GM18498 (cell line): ENCODE results near the gene AREL1.
"Not testable (repeated sequence)": the region's sequence is repeated elsewhere in the genome, so short reads cannot be mapped to it uniquely, and the experiment has no call there.

Experiments
- ATAC-seq: cut with Tn5 transposase; IDR thresholded peaks from one replicate; pipeline ENCODE4 v1.9.1; 2021; ENCODE audit warnings: mild to moderate bottlenecking, moderate library complexity; ENCODE audit not compliant: unreplicated experiment

AREL1 gene

DNA sequence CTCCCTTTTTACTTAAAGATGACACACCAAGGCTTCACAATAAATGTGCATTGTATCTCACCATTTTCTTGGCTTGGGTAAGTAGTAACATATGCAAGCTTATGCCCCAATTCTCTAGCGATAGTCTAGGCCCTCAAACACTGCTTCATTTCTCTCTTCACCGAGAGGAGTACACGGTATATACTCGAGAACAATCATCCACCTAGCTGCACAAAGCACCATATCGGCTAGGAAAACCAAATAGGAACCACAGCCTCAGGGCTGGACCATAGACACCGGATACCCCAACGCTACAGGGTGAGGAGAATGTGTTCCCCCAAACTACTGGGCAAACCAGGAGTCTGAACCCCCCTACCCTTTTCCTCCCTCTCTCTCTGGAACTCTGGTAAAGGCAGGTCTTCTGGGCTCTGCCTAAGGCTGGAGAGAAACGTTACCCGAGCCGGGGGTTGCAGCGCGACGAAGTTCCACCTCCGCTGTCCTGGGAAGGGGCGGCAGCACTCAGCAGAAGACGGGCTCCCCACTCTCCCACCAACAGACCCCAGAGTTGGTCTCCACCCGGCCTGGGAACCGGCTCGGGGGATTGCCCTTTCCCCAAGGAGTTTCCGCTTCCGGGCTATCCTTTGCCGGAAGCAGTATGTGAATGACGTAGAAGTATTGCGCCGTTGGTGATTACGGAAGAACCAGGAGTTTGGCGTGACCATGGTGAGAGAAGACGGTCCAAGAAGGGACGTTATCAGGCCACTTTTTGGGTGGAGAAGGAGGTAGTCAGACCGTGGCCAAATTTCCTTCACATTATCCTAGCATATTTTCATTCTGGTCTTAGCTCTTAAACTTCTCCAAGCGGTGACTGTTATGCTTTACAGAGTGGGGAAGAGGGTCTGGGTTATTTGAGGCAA, at the start of gene AREL1, which contains the start of gene FCF1:
TSS of gene AREL1 (minus strand) at position 582 of the 896 bp plus-strand sequence. CDS start 27,465 bp downstream, outside the sequence.
TSS of gene FCF1 (plus strand) at position 646 of the 896 bp plus-strand sequence. CDS start at position 700, 54 bp downstream.
- ATAC-seq: peak; percentile 96

GRCh38 chr14:74758505-74758904, 45.6 kb upstream of the AREL1 start:
- not testable (repeated sequence) for ATAC-seq

DNA sequence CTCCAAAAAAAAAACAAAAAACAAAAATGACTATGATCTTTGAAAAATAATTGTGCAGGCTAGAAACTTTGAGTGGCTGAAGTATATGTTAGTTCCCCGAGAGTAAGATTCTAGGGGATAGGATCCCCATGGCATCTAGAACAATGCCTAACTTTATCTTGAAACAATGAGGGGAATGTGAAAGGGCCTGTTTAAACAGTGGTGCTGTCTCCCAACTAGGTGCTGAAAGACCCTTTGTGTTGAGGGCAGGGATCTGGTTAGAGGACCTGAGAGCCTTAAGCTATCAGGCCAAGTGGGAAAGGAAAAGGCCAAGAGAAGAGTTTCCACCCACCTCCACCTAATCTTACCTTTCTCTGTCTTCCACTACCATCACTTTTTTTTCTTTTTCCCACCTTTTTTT, 43.4 kb upstream of the AREL1 start:
- ATAC-seq: no peak

GRCh38 chr14:74754899-74755298, 42.0 kb upstream of the AREL1 start:
- ATAC-seq: no peak

- no peak for ATAC-seq
These were observed 41.3 kb upstream of the AREL1 start for GRCh38 chr14:74754157-74754556.

DNA sequence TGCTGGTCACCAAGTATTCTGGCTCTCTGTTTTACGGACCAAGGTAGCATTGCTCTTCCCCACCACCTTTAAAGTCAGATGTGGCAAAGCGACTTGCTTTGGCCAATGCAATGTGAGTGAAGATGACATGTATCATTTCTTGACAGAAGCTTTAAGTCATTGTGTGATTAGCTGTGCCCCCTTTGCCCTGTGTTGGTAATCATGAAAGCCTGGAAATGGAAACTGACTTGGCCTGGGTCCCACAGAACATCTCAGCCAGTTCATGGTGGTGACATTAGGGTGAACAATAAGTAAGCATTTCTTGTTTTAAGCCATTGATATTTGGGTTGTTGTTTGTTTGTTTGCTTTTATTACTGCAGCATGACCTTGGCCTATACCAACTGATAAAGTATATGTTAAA, 34.4 kb upstream of the AREL1 start:
- ATAC-seq: no peak

- no peak for ATAC-seq
These were observed 26.6 kb upstream of the AREL1 start for GRCh38 chr14:74739293-74740030.

DNA sequence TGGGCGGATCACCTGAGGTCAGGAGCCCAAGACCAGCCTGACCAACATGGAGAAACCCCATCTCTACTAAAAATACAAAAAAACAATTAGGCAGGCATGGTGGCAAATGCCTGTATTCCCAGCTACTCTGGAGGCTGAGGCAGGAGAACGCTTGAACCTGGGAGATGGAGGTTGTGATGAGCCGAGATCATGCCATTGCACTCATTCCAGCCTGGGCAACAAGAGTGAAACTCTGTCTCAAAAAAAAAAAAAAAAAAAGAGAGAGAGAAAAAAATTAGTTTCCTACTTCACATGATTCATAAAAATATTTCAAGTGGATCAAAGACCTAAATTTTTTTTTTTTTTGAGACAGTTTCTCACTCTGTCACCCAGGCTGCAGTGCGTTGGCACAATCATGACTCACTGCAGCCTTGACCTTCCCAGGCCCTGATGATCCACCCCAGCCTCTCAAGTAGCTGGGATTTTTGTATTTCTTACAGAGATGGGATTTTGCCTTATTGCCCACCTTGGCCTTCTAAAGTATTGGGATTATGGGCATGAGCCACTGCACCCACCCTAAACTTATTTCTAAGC, 25.0 kb upstream of the AREL1 start:
- ATAC-seq: no peak

- no peak for ATAC-seq
These were observed 22.2 kb upstream of the AREL1 start for GRCh38 chr14:74735125-74735524.

- ATAC-seq: no peak
These were observed 20.3 kb upstream of the AREL1 start for GRCh38 chr14:74733221-74733620.

GRCh38 chr14:74732387-74732786, 19.5 kb upstream of the AREL1 start:
- no peak for ATAC-seq

- ATAC-seq: no peak
These were observed 10.3 kb upstream of the AREL1 start for GRCh38 chr14:74723134-74723533.

DNA sequence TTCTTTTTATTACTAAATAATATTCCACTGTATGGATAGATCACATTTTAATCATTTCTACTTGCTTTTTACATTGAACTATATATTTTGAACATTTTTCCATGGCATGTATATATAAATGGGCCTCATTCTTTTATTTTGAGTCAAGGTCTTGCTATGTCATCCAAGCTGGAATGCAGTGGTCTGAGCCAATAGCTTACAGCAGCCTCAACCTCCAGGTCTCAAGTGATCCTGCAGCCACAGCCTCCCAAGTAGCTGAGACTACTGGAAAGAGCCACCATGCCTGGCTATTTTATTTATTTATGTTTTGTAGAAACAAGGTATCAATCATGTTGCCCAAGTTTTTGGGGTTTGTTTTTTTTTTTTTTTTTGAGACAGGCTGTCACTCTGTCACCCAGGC, 7.6 kb upstream of the AREL1 start:
- ATAC-seq: no peak

DNA sequence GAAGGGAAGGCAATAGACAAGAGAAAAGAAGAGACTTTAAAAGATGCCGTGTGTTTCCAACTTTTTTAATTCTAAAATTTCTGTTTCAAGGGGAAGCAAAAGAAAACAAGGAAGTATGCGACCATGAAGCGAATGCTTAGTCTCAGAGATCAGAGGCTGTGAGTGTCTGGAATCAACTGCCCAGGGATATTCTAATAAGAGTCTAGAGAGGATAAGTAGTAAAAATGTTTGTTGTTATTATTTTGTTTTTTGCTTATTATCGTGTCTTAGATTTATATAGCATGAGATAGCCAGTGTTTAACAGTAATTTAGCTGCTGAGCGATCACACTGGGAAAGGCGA, 485 bp upstream of the AREL1 start:
- ATAC-seq: no peak

DNA sequence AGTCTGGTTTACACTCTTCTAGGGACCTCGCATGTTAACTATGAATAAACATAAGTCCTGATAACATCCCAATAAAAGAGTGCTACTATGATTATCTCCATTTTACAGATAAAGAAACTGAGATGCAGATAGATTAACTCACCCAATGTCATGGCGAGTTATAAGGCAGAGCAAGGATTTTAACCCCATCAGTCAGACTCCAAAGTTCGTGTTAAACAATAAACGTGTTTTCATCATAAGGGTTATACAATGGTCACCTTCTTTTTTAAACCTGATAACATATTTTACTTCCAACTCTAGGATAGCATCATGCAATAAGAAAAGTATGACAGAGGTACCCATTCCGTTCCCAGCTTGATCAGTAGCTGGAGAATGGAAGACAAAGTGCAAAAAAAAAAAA, 1.2 kb downstream of the AREL1 start:
- ATAC-seq: no peak

DNA sequence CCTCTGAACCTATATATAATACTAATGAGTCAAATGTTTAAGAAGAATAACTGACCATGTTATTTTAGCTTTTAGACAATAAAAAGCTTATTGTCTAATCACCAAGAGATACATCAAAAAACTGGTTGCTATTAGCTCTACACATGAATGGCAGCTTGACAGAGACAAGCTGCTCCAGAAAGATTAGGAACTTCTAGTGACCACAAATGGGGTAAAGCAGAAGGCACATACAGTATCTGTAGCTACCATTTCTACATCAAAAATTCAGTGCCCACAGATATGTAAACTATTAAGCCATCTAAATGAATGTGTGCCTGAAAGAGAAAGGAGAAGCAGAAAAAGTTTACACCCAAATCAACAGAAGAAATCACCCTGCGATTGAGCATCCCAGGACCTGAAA, 2.4 kb downstream of the AREL1 start:
- no peak for ATAC-seq

- ATAC-seq: no peak
These were observed 7.0 kb downstream of the AREL1 start for GRCh38 chr14:74705613-74706500.

DNA sequence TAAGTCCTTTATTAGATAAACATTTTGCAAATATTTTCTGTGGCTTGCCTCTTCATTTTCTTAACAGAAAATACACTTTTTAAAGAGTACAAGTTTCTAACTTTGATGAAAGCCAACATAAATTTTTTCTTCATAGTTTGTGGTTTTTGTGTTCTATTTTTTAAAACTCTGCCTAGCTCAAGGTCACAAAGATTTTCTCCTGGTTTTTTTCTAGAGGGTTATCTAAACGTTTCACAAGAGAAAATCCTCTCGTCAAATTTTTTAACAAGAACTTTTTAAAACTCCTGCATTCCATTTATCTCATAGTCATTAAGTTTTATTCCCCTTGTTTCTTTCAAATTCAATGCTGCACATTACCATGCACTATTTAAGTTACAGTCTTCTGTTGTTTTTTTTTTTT, 8.2 kb downstream of the AREL1 start:
- no peak for ATAC-seq

GRCh38 chr14:74703043-74703442, 9.8 kb downstream of the AREL1 start:
- no peak for ATAC-seq

DNA sequence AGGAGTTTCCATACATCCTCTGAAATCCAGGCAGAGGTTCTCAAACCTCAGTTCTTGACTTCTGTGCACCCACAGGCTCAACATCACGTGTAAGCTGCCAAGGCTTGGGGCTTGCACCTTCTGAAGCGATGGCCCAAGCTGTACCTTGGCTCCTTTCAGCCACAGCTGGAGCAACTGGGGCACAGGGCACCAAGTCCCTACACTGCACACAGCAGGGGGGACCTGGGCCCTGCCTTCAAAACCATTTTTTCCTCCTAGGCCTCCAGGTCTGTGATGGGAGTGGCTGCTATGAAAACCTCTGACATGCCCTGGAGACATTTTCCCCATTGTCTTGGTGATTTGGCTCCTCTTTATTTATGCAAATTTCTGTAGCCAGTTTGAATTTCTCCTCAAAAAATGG, 10.6 kb downstream of the AREL1 start:
- no peak for ATAC-seq

GRCh38 chr14:74698465-74698864, 14.4 kb downstream of the AREL1 start:
- ATAC-seq: no peak
